ENCODE results near the gene EVI5.

DNA sequence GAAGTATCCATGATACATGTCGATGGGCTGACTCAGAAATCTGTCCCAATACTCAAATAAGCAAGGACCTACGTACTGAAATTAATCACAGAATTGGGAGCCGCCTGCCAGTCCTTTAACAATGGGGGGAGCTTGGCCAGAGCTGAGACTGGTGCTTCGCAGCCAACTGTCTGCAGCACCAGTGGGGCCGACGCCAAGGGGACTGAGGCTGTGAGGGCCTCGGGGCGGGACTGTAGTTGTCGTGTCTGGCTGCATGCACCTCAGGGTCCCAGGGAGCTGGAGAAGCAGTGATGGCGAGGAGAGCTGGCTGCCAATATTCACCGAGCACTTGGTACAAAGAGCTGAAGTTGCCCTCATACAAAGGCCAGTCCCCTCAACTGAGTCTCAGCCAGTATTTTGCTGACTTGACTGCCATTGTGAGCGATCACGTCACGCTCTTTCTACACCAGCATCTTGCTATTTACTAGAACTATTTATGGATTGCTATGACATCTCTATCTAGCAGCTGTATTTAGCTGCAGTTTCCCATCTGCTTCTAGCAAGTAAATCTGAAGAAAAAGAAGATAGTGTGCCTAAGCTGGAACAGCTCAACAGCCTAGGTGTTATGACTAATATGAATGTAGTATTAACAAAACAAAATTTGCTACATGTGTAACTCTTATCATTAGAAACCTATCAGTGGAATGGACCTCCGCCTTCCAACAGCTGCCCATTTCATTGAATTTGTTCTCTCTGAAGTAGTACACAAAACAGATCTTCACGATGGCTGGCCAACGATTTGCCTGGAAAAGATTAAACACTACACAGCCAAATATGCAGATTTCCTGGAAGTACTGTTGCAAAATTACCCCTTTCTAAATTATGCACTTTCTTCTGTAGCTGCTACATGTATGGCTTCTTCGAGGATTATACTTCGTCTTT, 29.1 kb downstream of the EVI5 start:
- TF ChIP-seq, protein P1, sequence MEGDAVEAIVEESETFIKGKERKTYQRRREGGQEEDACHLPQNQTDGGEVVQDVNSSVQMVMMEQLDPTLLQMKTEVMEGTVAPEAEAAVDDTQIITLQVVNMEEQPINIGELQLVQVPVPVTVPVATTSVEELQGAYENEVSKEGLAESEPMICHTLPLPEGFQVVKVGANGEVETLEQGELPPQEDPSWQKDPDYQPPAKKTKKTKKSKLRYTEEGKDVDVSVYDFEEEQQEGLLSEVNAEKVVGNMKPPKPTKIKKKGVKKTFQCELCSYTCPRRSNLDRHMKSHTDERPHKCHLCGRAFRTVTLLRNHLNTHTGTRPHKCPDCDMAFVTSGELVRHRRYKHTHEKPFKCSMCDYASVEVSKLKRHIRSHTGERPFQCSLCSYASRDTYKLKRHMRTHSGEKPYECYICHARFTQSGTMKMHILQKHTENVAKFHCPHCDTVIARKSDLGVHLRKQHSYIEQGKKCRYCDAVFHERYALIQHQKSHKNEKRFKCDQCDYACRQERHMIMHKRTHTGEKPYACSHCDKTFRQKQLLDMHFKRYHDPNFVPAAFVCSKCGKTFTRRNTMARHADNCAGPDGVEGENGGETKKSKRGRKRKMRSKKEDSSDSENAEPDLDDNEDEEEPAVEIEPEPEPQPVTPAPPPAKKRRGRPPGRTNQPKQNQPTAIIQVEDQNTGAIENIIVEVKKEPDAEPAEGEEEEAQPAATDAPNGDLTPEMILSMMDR (IDR thresholded peaks at IDR 0.05; ENCODE audit: poor library complexity), result no peak
- TF ChIP-seq EZH2 (IDR thresholded peaks at IDR 0.05; ENCODE audit: borderline replicate concordance) (no peak), EZH2phosphoT487 (IDR thresholded peaks at IDR 0.05; ENCODE audit: low read depth, severe bottlenecking, unreplicated experiment) (no peak)

Measured in hepatocyte (in vitro differentiated cells).